Lower leg skin (tissue), 4 donors: ENCODE measurements around the gene PPP1R15B. TPM values are rescaled to one million over a fixed set of nuclear protein-coding genes. Genes with fewer than 3 reads are reported as not detected.

Experiments
- DNase-seq, 2 donors: peaks; one replicate each; pipeline ENCODE4 v3.0.0-alpha.2; 2019; ENCODE audit warnings: low spot score in 2 of 2
- H3K4me3 ChIP-seq: fragments of 200-600 bp; sonication (generic); 2 replicates; pipeline ENCODE4 v1.5.1; 2017; ENCODE audit warnings: mild to moderate bottlenecking, low read depth; ENCODE audit not compliant: poor library complexity, severe bottlenecking
- CTCF ChIP-seq, 3 donors: fragments of 450-650 bp; IDR thresholded peaks; one replicate each; pipeline ENCODE4 v1.5.1; 2016; ENCODE audit warnings: antibody characterized with exemption in 3 of 3, mild to moderate bottlenecking in 3 of 3, moderate library complexity in 2 of 3
- POLR2A ChIP-seq, 2 donors: fragments of 450-650 bp; IDR thresholded peaks; one replicate each; pipeline ENCODE4 v1.6.1; 2016 to 2017; ENCODE audit warnings: antibody characterized with exemption in 2 of 2, mild to moderate bottlenecking in 1 of 2, moderate library complexity in 1 of 2
- WGBS, 2 donors: methylation state at CpG; one replicate each; pipeline ENCODE4 v1.1.5; 2018; 5-methylcytosine and 5-hydroxymethylcytosine counted together
- intact Hi-C: fragments of 100-400 bp; cut with DNase I; formaldehyde crosslinking; loops from one replicate; pipeline ENCODE4 v1.15.0; 2023; ENCODE audit warnings: low total_unique reads
- total RNA-seq, 4 donors: library from RNA; depleted of rRNA; stranded (reverse); fragments of >200 nt; gene quantifications; one replicate each; pipeline ENCODE4 v1.1.0, GENCODE V29; 2016

PPP1R15B gene
- total RNA-seq, 4 donors from 2014 or later, result 37.9 to 56.4 (median 49.5) TPM

GRCh38 chr1:204450461-204451257, 39.0 kb upstream of the PPP1R15B start:
- TF ChIP-seq POLR2A (IDR thresholded peaks at IDR 0.05), result no peak
- intact Hi-C loops, result no loop called here
- no peak for DNase-seq
- WGBS, 2 donors, result 51 to 55% methylated on average over 5 to 8 of the region's 8 CpGs
- H3K4me3 ChIP-seq, result no peak overlapping the region

GRCh38 chr1:204449678-204450280, 38.2 kb upstream of the PPP1R15B start:
- 84 to 96% methylated on average over 7 to 8 of the region's 8 CpGs for WGBS, 2 donors
- no peak overlapping the region for H3K4me3 ChIP-seq
- TF ChIP-seq CTCF (IDR thresholded peaks at IDR 0.05) (no peak), POLR2A (IDR thresholded peaks at IDR 0.05) (no peak)
- DNase-seq, result no peak
- intact Hi-C loops, result loop anchor here (5.0 kb wide), 1 partner anchor 33 kb away; no protein-coding TSS in a partner anchor

- TF ChIP-seq POLR2A (IDR thresholded peaks at IDR 0.05) (no peak), CTCF (IDR thresholded peaks at IDR 0.05) (no peak)
- WGBS, 2 donors, result 67 to 88% methylated on average over 6 of the region's 6 CpGs
- DNase-seq, result no peak
- intact Hi-C loops, result loop anchor here (5.0 kb wide), 1 partner anchor 33 kb away; no protein-coding TSS in a partner anchor
- no peak overlapping the region for H3K4me3 ChIP-seq
Observed at GRCh38 chr1:204448991-204449677, 37.5 kb upstream of the PPP1R15B start.

GRCh38 chr1:204448344-204448964, 36.8 kb upstream of the PPP1R15B start:
- no peak overlapping the region for H3K4me3 ChIP-seq
- intact Hi-C loops, result loop anchor here (5.0 kb wide), 1 partner anchor 34 kb away; no protein-coding TSS in a partner anchor
- TF ChIP-seq CTCF (IDR thresholded peaks at IDR 0.05) (no peak), POLR2A (IDR thresholded peaks at IDR 0.05) (no peak)
- 73 to 80% methylated on average over 7 of the region's 7 CpGs for WGBS, 2 donors
- no peak for DNase-seq

- no peak for DNase-seq
- H3K4me3 ChIP-seq, result no peak overlapping the region
- intact Hi-C loops, result loop anchor here (5.0 kb wide), 1 partner anchor 35 kb away; no protein-coding TSS in a partner anchor
- no peak for TF ChIP-seq POLR2A (IDR thresholded peaks at IDR 0.05)
- TF ChIP-seq CTCF (IDR thresholded peaks at IDR 0.05), result no peak
- WGBS, 2 donors, result 77 to 85% methylated on average over 4 of the region's 4 CpGs
Observed at GRCh38 chr1:204447736-204448135, 36.1 kb upstream of the PPP1R15B start.
